Ishikawa (cell line): ENCODE data around the gene TMEM126A.

Experiments
- CEBPB ChIP-seq: IDR thresholded peaks from 2 replicates; pipeline ENCODE4 v1.6.1; 2012
- CREB1 ChIP-seq: IDR thresholded peaks from 2 replicates; pipeline ENCODE4 v1.6.1; 2012; ENCODE audit warnings: low read depth
- EGR1 ChIP-seq: IDR thresholded peaks from 2 replicates; pipeline ENCODE4 v1.6.1; 2012
- EP300 ChIP-seq: IDR thresholded peaks from 2 replicates; pipeline ENCODE4 v1.6.1; 2012; ENCODE audit warnings: borderline replicate concordance
- FOXM1 ChIP-seq: IDR thresholded peaks from 2 replicates; pipeline ENCODE4 v1.6.1; 2012; ENCODE audit warnings: low read depth, borderline replicate concordance
- MAX ChIP-seq: IDR thresholded peaks from 2 replicates; pipeline ENCODE4 v1.6.1; 2012
- REST ChIP-seq: IDR thresholded peaks from 2 replicates; pipeline ENCODE4 v1.6.1; 2012; ENCODE audit warnings: low read depth, mild to moderate bottlenecking
- TAF1 ChIP-seq: IDR thresholded peaks from 2 replicates; pipeline ENCODE4 v1.6.1; 2012; ENCODE audit warnings: low read depth, mild to moderate bottlenecking
- TCF12 ChIP-seq: IDR thresholded peaks from 2 replicates; pipeline ENCODE4 v1.6.1; 2012; ENCODE audit warnings: low read depth
- TEAD4 ChIP-seq: IDR thresholded peaks from 2 replicates; pipeline ENCODE4 v1.6.1; 2012
- YY1 ChIP-seq: IDR thresholded peaks from 2 replicates; pipeline ENCODE4 v1.6.1; 2012; ENCODE audit warnings: low read depth
- TF ChIP-seq, protein P1 (sequence below): IDR thresholded peaks from 2 replicates; pipeline ENCODE4 v1.6.1; 2012

DNA sequence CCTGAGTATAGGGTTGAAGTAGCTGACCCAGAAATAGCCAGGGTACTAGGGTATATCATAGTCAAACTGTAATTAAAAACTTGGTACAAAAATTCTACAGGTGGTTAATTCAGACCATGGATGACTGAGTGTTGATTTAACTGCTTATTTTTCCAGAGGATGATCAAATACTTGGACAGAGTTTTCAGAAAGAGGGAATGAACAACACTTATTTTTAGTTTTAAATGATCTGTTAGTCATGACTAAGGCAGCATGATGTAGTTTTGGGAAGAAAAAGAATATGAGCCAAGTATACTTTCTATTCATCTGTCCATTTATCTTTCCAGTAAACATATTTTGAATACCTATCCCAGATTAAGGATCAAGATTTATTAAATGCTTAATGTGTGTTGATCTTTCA lies 58.0 kb downstream of the TMEM126A start:
- no peak for TF ChIP-seq TEAD4
- TF ChIP-seq YY1, result no peak
- TF ChIP-seq EGR1, result no peak
- TF ChIP-seq FOXM1, result no peak
- no peak for TF ChIP-seq CREB1
- no peak for TF ChIP-seq CEBPB
- TF ChIP-seq EP300, result no peak
- TF ChIP-seq TAF1, result no peak
- no peak for TF ChIP-seq MAX
- TF ChIP-seq, protein P1, sequence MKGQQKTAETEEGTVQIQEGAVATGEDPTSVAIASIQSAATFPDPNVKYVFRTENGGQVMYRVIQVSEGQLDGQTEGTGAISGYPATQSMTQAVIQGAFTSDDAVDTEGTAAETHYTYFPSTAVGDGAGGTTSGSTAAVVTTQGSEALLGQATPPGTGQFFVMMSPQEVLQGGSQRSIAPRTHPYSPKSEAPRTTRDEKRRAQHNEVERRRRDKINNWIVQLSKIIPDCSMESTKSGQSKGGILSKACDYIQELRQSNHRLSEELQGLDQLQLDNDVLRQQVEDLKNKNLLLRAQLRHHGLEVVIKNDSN, result no peak
- no peak for TF ChIP-seq TCF12
- no peak for TF ChIP-seq REST
